ENCODE measurements around the gene SNX4. TPM values are rescaled to one million over a fixed set of nuclear protein-coding genes. Genes with fewer than 3 reads are reported as not detected.
"Not testable (repeated sequence)": the region's sequence is repeated elsewhere in the genome, so short reads cannot be mapped to it uniquely, and the experiment has no call there.

The SNX4 gene
- total RNA-seq (ENCODE audit: low replicate concordance) = 34.6 and 36.5 TPM in 2 replicates
- long read RNA-seq, transcript SNX4-201 (14 exons, 2,513 nt) = major isoform, 109 of 135 reads
- long read RNA-seq, partial matches to known transcripts = 6 of 135 reads
- long read RNA-seq, other reads (novel, unspliced or antisense) = 19 of 135 reads

DNA sequence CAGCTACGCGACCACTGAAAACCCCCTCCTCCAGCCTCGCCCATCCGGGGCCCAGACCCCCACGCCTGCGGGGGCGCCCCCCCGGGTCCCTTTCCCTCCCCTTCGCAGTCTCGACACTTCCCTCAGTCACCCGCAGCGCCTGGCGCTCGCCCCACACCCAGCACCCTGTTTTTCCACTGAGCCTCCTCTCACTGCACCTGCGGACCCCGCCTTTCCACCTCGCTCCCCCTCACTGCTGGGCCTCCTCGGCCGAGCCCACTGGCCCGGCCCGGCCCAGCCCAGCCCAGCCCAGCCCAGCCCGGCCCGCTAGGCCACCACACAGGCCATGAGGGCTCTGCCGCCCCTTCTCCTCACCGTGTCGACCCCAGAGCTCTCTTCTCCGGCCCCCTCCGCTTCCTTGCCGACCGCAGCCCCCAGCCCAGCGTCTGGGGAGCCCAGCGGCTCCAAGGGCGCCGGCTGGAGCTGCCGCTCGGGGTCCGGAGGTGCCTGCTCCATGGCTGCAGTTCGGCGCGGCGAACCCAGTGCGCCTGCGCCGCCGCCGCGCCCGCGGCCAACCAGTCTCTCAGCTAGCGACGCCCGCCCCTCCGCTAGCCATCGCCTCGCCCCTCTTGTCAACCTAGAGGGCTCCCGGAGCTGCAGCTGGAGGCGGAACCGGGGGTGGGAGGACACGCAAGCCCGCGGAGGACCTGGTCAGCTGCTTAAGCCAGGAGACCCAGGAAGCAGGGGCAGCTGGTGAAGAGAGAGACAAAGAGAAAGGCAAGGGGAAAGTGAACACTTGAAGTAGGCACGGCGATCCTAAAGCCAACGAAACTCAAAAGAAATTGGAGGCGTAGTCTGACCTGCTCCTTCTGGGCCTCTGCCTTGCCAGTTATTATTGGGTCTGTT is at the start of gene SNX4:
SNX4 (minus strand) TSS at position 525 of the 885 bp plus-strand sequence; CDS start at position 495, 30 bp downstream.
- Mint-ChIP-seq H3K4me3 (peak within 1 kb of the TSS; percentile 99), H3K27me3 (no peaks in the 10 kb centered on the region), H3K27ac (peak within 1 kb of the TSS; percentile 81), H3K4me1 (ENCODE audit: unreplicated experiment) (peaks cover 21% of the 10 kb centered on the region), H3K36me3 (peaks cover 16% of the 10 kb centered on the region), H3K9me3 (no peaks in the 10 kb centered on the region)
- DNase-seq (ENCODE audit: extremely low spot score, unreplicated experiment) = peak; percentile 90
- TF ChIP-seq, protein P1, sequence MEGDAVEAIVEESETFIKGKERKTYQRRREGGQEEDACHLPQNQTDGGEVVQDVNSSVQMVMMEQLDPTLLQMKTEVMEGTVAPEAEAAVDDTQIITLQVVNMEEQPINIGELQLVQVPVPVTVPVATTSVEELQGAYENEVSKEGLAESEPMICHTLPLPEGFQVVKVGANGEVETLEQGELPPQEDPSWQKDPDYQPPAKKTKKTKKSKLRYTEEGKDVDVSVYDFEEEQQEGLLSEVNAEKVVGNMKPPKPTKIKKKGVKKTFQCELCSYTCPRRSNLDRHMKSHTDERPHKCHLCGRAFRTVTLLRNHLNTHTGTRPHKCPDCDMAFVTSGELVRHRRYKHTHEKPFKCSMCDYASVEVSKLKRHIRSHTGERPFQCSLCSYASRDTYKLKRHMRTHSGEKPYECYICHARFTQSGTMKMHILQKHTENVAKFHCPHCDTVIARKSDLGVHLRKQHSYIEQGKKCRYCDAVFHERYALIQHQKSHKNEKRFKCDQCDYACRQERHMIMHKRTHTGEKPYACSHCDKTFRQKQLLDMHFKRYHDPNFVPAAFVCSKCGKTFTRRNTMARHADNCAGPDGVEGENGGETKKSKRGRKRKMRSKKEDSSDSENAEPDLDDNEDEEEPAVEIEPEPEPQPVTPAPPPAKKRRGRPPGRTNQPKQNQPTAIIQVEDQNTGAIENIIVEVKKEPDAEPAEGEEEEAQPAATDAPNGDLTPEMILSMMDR (conservative IDR thresholded peaks at IDR 0.05) = no peak

DNA sequence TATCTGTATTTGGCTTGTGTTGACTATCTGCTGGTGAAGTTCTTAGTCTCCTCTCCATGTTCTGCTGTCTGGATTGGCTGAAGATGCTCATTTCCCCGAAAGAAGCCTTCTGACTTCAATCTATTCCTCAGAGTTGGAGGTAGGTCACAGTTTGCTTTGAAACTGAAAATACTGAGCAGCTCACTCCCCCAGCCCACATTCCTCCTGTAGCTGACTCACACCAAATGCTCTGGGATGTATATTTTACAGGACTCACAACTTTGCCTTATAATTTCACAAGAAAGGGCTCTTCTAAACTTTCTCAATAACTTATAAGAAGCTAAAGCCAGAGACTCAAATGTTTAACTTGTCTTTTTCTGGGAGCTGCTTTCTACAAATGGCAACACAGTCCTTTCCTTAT is 36.3 kb upstream of the SNX4 start:
- H3K36me3 Mint-ChIP-seq = peaks cover 28% of the 10 kb centered on the region
- no peaks in the 10 kb centered on the region for H3K4me1 Mint-ChIP-seq (ENCODE audit: unreplicated experiment)
- H3K27me3 Mint-ChIP-seq = no peaks in the 10 kb centered on the region
- no peak for DNase-seq (ENCODE audit: extremely low spot score, unreplicated experiment)
- TF ChIP-seq, protein P1 (conservative IDR thresholded peaks at IDR 0.05) = no peak
- no peak overlapping the region for H3K4me3 Mint-ChIP-seq
- H3K9me3 Mint-ChIP-seq = no peaks in the 10 kb centered on the region
- no peak overlapping the region for H3K27ac Mint-ChIP-seq

DNA sequence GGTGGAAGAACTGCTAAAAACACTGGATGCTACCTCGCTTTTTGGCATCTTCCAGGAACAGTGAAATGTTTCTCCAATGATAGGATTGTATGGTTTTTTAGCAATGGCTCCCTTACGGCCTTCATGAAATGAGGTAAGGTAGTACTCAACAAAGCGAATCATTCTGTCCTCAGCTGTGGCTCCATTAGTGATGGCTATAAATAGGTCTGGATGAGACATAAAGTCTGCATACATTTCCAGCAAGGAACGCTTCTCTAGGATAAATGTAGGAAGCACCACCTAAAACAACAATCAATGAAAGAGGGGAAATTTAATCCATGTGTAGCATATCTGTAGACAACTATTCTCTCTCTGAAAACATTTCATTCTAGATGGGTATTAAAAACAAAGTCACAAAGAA is 32.4 kb upstream of the SNX4 start:
- no peak overlapping the region for H3K27ac Mint-ChIP-seq

DNA sequence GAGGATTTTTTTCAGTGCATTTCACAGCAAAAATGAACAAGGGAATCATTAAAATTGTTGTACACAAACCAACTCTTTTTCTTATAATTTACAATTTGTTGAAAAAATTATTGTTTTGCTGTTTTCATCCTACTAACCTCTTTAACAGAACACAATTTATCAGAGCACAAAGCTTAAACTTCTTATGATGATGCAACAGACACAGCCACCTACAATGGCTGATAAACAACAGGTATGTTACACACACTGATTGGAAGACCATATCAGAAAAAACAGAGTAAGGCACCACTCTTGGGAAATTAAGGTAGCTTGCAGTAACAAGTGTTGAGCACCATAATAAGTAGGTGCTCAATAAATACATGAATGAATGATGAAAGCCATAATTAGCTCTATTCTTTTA is 8.9 kb upstream of the SNX4 start:
- no peaks in the 10 kb centered on the region for H3K27me3 Mint-ChIP-seq
- H3K4me1 Mint-ChIP-seq (ENCODE audit: unreplicated experiment) = no peaks in the 10 kb centered on the region
- TF ChIP-seq, protein P1 (conservative IDR thresholded peaks at IDR 0.05) = no peak
- DNase-seq (ENCODE audit: extremely low spot score, unreplicated experiment) = no peak
- H3K27ac Mint-ChIP-seq = no peak overlapping the region
- H3K36me3 Mint-ChIP-seq = peaks cover 20% of the 10 kb centered on the region
- no peaks in the 10 kb centered on the region for H3K9me3 Mint-ChIP-seq
- no peak overlapping the region for H3K4me3 Mint-ChIP-seq

More for the DNA sequence above, 32.4 kb upstream of the SNX4 start:
- Mint-ChIP-seq H3K4me3 (no peak overlapping the region), H3K4me1 (ENCODE audit: unreplicated experiment) (no peaks in the 10 kb centered on the region), H3K36me3 (peaks cover 26% of the 10 kb centered on the region), H3K27me3 (no peaks in the 10 kb centered on the region), H3K9me3 (no peaks in the 10 kb centered on the region)
- TF ChIP-seq, protein P1 (conservative IDR thresholded peaks at IDR 0.05) = no peak
- DNase-seq (ENCODE audit: extremely low spot score, unreplicated experiment) = no peak

DNA sequence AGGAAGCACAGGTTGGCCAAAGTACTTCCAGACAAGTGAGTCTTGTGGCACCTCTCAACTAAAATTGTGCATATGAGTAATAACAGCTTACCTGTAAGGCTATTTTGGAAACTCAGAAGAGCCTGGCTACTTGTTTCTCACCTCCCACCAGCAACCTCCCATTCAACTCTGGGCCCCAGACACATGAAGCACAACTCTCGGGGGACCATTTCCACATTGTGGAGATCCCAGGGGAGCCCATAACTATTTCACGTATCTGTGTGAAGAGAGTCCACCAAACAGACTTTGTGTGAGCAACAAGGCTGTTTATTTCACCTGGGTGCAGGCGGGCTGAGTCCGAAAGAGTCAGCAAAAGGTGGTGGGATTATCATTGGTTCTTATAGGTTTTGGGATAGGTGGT is 5.2 kb upstream of the SNX4 start:
- Mint-ChIP-seq H3K9me3 (no peaks in the 10 kb centered on the region), H3K4me3 (no peak overlapping the region), H3K27ac (no peak overlapping the region), H3K27me3 (no peaks in the 10 kb centered on the region), H3K4me1 (ENCODE audit: unreplicated experiment) (peaks cover 4% of the 10 kb centered on the region), H3K36me3 (peaks cover 15% of the 10 kb centered on the region)
- TF ChIP-seq, protein P1 (conservative IDR thresholded peaks at IDR 0.05) = no peak
- DNase-seq (ENCODE audit: extremely low spot score, unreplicated experiment) = no peak

DNA sequence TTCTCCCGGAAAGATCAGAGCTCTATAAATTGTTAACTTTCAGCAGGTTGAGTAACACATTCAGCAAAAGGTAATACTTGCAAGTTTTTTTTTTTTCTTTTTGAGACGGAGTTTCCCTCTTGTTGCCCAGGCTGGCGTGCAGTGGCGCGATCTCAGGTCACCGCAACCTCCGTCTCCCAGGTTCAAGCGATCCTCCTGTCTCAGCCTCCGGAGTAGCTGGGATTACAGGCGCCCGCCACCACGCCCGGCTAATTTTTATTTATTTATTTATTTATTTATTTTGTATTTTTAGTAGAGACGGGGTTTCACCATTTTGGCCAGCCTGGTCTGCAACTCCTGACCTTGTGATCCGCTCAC is 539 bp upstream of the SNX4 start:
- not testable (repeated sequence) for H3K27me3 Mint-ChIP-seq; H3K9me3 Mint-ChIP-seq; DNase-seq (ENCODE audit: extremely low spot score, unreplicated experiment)
- peaks cover 21% of the 10 kb centered on the region for H3K4me1 Mint-ChIP-seq (ENCODE audit: unreplicated experiment)
- peaks cover 16% of the 10 kb centered on the region for H3K36me3 Mint-ChIP-seq
- H3K4me3 Mint-ChIP-seq = peak overlapping the region; percentile 99
- H3K27ac Mint-ChIP-seq = peak overlapping the region; percentile 81
